Loucy (cell line): Measurements from ENCODE around the gene CORO7.

ENCODE experiments used
- H2AFZ ChIP-seq: fragments of 200-600 bp; sonication (generic); 2 replicates; pipeline ENCODE4 v1.6.0; 2016; ENCODE audit warnings: antibody characterized with exemption, mild to moderate bottlenecking, low read length, moderate library complexity
- H3F3A ChIP-seq: fragments of 200-600 bp; 2 replicates; pipeline ENCODE4 v1.6.0; 2016; ENCODE audit warnings: antibody characterized with exemption, low read depth, mild to moderate bottlenecking
- H3K27me3 ChIP-seq: fragments of 200-600 bp; sonication (generic); 2 replicates; pipeline ENCODE4 v1.6.1; 2014; ENCODE audit warnings: low read length, mild to moderate bottlenecking; ENCODE audit not compliant: insufficient read depth, poor library complexity, severe bottlenecking
- H3K36me3 ChIP-seq: fragments of 200-600 bp; sonication (generic); 2 replicates; pipeline ENCODE4 v1.6.1; 2016; ENCODE audit warnings: low read length; ENCODE audit not compliant: insufficient read depth
- H3K4me1 ChIP-seq: fragments of 200-600 bp; sonication (generic); 2 replicates; pipeline ENCODE4 v1.5.1; 2014; ENCODE audit warnings: low read length, mild to moderate bottlenecking; ENCODE audit not compliant: insufficient read depth, poor library complexity, severe bottlenecking
- H3K4me2 ChIP-seq: fragments of 200-600 bp; sonication (generic); 2 replicates; pipeline ENCODE4 v1.6.0; 2014; ENCODE audit warnings: antibody characterized with exemption, low read length, low read depth, mild to moderate bottlenecking; ENCODE audit not compliant: poor library complexity, severe bottlenecking
- H3K4me3 ChIP-seq: fragments of 200-600 bp; sonication (generic); 2 replicates; pipeline ENCODE4 v1.5.1; 2014; ENCODE audit warnings: low read length, mild to moderate bottlenecking, mixed read lengths; ENCODE audit not compliant: poor library complexity, severe bottlenecking
- H3K79me2 ChIP-seq: fragments of 200-600 bp; sonication (generic); 2 replicates; pipeline ENCODE4 v1.6.1; 2014; ENCODE audit warnings: low read length; ENCODE audit not compliant: insufficient read depth
- H3K9ac ChIP-seq: fragments of 200-600 bp; sonication (generic); 2 replicates; pipeline ENCODE4 v1.6.0; 2014; ENCODE audit warnings: mild to moderate bottlenecking, low read depth, low read length, moderate library complexity; ENCODE audit not compliant: poor library complexity, severe bottlenecking
- H3K9me2 ChIP-seq: fragments of 200-600 bp; sonication (generic); replicated peaks from 2 replicates; pipeline ENCODE4 v1.6.1; 2016; ENCODE audit warnings: low read depth, low read length, mixed read lengths
- H3K9me3 ChIP-seq: fragments of 200-600 bp; sonication (generic); 2 replicates; pipeline ENCODE4 v1.6.1; 2014; ENCODE audit warnings: mild to moderate bottlenecking, antibody characterized with exemption, low read length, low read depth; ENCODE audit not compliant: insufficient read depth
- H4K20me1 ChIP-seq: fragments of 200-600 bp; sonication (generic); 2 replicates; pipeline ENCODE4 v1.6.0; 2014; ENCODE audit warnings: antibody characterized with exemption, low read length, mild to moderate bottlenecking; ENCODE audit not compliant: insufficient read depth, poor library complexity, severe bottlenecking
- CTCF ChIP-seq: fragments of 200-600 bp; sonication (generic); conservative IDR thresholded peaks from 2 replicates; pipeline ENCODE4 v1.5.1; 2014; ENCODE audit warnings: mild to moderate bottlenecking, antibody characterized with exemption, low read length
- EZH2phosphoT487 ChIP-seq: fragments of 200-600 bp; IDR thresholded peaks from 2 replicates; pipeline ENCODE4 v1.6.1; 2018; ENCODE audit warnings: antibody characterized with exemption, mild to moderate bottlenecking, moderate library complexity, borderline replicate concordance

Gene CORO7

GRCh38 chr16:4433914-4434787 lies 17.8 kb upstream of the CORO7 start:
- Histone ChIP-seq H4K20me1 (no peaks in the 10 kb centered on the region), H3K79me2 (no peaks in the 10 kb centered on the region), H3K9ac (no peak overlapping the region)

GRCh38 chr16:4433228-4433627 lies 16.8 kb upstream of the CORO7 start:
- no peaks in the 10 kb centered on the region for H4K20me1 ChIP-seq
- H3K36me3 ChIP-seq = no peaks in the 10 kb centered on the region
- 0 out of 2 replicates have a peak, but pooled peaks cover 3% of the 10 kb centered on the region for H3K79me2 ChIP-seq

More at GRCh38 chr16:4433914-4434787, 17.8 kb upstream of the CORO7 start:
- Histone ChIP-seq H3K9me3 (no peaks in the 10 kb centered on the region), H3K9me2 (no peaks in the 10 kb centered on the region), H3K4me3 (no peak overlapping the region), H3K27me3 (no peaks in the 10 kb centered on the region), H3K4me1 (no peaks in the 10 kb centered on the region), H3F3A (no peaks in the 10 kb centered on the region), H3K36me3 (no peaks in the 10 kb centered on the region), H3K4me2 (no peak overlapping the region), H2AFZ (no peak overlapping the region)
- TF ChIP-seq CTCF (no peak), EZH2phosphoT487 (no peak)

GRCh38 chr16:4431023-4431422 lies 14.6 kb upstream of the CORO7 start:
- no peak overlapping the region for H3K4me3 ChIP-seq
- no peaks in the 10 kb centered on the region for H3K36me3 ChIP-seq
- no peaks in the 10 kb centered on the region for H3F3A ChIP-seq
- H4K20me1 ChIP-seq = peaks cover 9% of the 10 kb centered on the region
- no peaks in the 10 kb centered on the region for H3K27me3 ChIP-seq
- H3K79me2 ChIP-seq = peaks cover 20% of the 10 kb centered on the region
- H3K9me2 ChIP-seq = no peaks in the 10 kb centered on the region
- H3K9me3 ChIP-seq = no peaks in the 10 kb centered on the region
- H3K4me2 ChIP-seq = no peak overlapping the region
- no peak overlapping the region for H3K9ac ChIP-seq
- H3K4me1 ChIP-seq = peaks cover 7% of the 10 kb centered on the region
- no peak overlapping the region for H2AFZ ChIP-seq
- no peak for TF ChIP-seq EZH2phosphoT487
- no peak for TF ChIP-seq CTCF

More at GRCh38 chr16:4433228-4433627, 16.8 kb upstream of the CORO7 start:
- no peaks in the 10 kb centered on the region for H3F3A ChIP-seq
- H3K9me3 ChIP-seq = no peaks in the 10 kb centered on the region
- H3K4me3 ChIP-seq = no peak overlapping the region
- H2AFZ ChIP-seq = no peak overlapping the region
- H3K4me1 ChIP-seq = no peaks in the 10 kb centered on the region
- no peak overlapping the region for H3K9ac ChIP-seq
- H3K4me2 ChIP-seq = no peak overlapping the region
- no peaks in the 10 kb centered on the region for H3K27me3 ChIP-seq
- H3K9me2 ChIP-seq = no peaks in the 10 kb centered on the region
- no peak for TF ChIP-seq EZH2phosphoT487
- TF ChIP-seq CTCF = no peak
